ENCODE results near the gene P2RY8. TPM values are rescaled to one million over a fixed set of nuclear protein-coding genes. Genes with fewer than 3 reads are reported as not detected.

The P2RY8 gene, protein sequence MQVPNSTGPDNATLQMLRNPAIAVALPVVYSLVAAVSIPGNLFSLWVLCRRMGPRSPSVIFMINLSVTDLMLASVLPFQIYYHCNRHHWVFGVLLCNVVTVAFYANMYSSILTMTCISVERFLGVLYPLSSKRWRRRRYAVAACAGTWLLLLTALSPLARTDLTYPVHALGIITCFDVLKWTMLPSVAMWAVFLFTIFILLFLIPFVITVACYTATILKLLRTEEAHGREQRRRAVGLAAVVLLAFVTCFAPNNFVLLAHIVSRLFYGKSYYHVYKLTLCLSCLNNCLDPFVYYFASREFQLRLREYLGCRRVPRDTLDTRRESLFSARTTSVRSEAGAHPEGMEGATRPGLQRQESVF
- polyA plus RNA-seq, result 1 to 10 TPM in 2 of 4 donors, under 1 TPM in 2; 0.22 to 2.1 (median 1.2) TPM
- long read RNA-seq, donor 1, full-length matches to known transcripts, result 2 of 2 reads
- long read RNA-seq, donor 1, partial matches to known transcripts, result 0 of 2 reads
- long read RNA-seq, donor 1, other reads (novel, unspliced or antisense), result 0 of 2 reads
- long read RNA-seq, donor 2, result 0 reads
- long read RNA-seq, donor 3, result 0 reads
- long read RNA-seq, donor 4, result 0 reads
- long read RNA-seq, donor 5, result 0 reads
- long read RNA-seq, donor 6, result 0 reads
- long read RNA-seq, donor 7, full-length matches to known transcripts, result 2 of 2 reads
- long read RNA-seq, donor 7, partial matches to known transcripts, result 0 of 2 reads
- long read RNA-seq, donor 7, other reads (novel, unspliced or antisense), result 0 of 2 reads
- long read RNA-seq, donor 8, result 0 reads
- long read RNA-seq, donor 9, result 0 reads
- long read RNA-seq, donor 10, result 0 reads

GRCh38 chrX:1537031-1537715 is at the start of gene P2RY8:
P2RY8 (minus strand) TSS chrX:1537185; CDS start chrX:1466558, 70,627 bp downstream.
- Histone ChIP-seq H3K9me3 (ENCODE audit: control insufficient read depth in 2 of 2, insufficient read depth in 1 of 2, low read depth in 1 of 2, low read length in 1 of 2) (no peaks in the 10 kb centered on the region), H3K36me3 (ENCODE audit: control insufficient read depth in 3 of 3, insufficient read depth in 2 of 3, low read depth in 1 of 3, low read length in 3 of 3) (no peaks in the 10 kb centered on the region), H3K4me3 (ENCODE audit: low read depth in 1 of 3, low read length in 3 of 3) (peak within 1 kb of the TSS; percentile 27 to 70 (median 32)), H3K27me3 (ENCODE audit: control insufficient read depth in 3 of 3, insufficient read depth in 3 of 3, low read length in 3 of 3) (no peaks in the 10 kb centered on the region), H3K4me1 (ENCODE audit: control insufficient read depth in 3 of 3, insufficient read depth in 2 of 3, low read depth in 1 of 3, low read length in 2 of 3) (no peaks in the 10 kb centered on the region), H3K27ac (ENCODE audit: low read depth in 1 of 3, low read length in 2 of 3) (peak within 1 kb of the TSS in 2 of 3 donors; percentile 44 to 87)
- 41 to 60% (median 53%) methylated on average over 27 of the region's 27 CpGs for WGBS, 3 donors
- peak in 1 of 2 donors; percentile 35 for DNase-seq
- no peak for FAIRE-seq

DNA sequence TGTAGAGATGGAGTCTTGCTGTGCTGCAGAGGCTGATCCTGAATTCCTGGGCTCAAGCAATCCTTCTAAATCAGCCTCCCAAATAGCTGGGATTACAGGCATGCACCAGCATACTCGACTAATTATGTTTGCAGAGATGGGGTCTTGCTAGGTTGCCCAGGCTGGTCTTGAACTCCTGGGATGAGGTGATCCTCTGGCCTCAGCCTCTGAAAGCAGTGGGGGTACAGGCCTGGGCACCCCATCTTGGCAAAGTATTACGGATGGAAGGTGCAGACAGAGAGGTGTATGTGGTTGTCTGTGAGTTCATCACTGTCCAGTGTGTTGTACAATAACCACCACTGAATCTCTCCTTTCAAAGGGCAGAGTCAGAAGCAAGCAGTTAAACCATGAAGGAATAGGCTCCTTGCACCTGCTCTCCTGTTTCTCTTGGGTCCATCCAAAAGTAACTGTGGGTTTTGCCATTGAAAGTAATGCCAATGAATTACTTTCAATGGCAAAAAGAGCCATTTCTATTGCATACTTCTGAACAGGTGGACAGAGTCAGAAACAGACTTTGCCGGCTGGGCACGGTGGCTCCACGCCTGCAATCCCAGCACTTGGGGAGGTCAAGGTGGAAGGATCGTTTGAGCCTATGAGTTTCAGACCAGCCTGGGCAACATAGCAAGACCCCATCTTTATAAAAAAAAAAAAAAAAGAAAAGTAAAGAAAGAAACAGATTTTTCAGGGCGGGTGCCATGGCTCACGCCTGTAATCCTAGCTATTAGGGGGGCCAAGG is 47.4 kb upstream of the P2RY8 start:
- Histone ChIP-seq H3K27me3 (ENCODE audit: control insufficient read depth in 3 of 3, insufficient read depth in 3 of 3, low read length in 3 of 3) (no peaks in the 10 kb centered on the region), H3K27ac (ENCODE audit: low read depth in 1 of 3, low read length in 2 of 3) (no peak overlapping the region), H3K36me3 (ENCODE audit: control insufficient read depth in 3 of 3, insufficient read depth in 2 of 3, low read depth in 1 of 3, low read length in 3 of 3) (no peaks in the 10 kb centered on the region), H3K9me3 (ENCODE audit: control insufficient read depth in 2 of 2, insufficient read depth in 1 of 2, low read depth in 1 of 2, low read length in 1 of 2) (no peaks in the 10 kb centered on the region), H3K4me3 (ENCODE audit: low read depth in 1 of 3, low read length in 3 of 3) (no peak overlapping the region), H3K4me1 (ENCODE audit: control insufficient read depth in 3 of 3, insufficient read depth in 2 of 3, low read depth in 1 of 3, low read length in 2 of 3) (no peaks in the 10 kb centered on the region)
- FAIRE-seq (no peak), DNase-seq (no peak)
- 87 to 89% (median 88%) methylated on average over 8 of the region's 8 CpGs for WGBS, 3 donors

DNA sequence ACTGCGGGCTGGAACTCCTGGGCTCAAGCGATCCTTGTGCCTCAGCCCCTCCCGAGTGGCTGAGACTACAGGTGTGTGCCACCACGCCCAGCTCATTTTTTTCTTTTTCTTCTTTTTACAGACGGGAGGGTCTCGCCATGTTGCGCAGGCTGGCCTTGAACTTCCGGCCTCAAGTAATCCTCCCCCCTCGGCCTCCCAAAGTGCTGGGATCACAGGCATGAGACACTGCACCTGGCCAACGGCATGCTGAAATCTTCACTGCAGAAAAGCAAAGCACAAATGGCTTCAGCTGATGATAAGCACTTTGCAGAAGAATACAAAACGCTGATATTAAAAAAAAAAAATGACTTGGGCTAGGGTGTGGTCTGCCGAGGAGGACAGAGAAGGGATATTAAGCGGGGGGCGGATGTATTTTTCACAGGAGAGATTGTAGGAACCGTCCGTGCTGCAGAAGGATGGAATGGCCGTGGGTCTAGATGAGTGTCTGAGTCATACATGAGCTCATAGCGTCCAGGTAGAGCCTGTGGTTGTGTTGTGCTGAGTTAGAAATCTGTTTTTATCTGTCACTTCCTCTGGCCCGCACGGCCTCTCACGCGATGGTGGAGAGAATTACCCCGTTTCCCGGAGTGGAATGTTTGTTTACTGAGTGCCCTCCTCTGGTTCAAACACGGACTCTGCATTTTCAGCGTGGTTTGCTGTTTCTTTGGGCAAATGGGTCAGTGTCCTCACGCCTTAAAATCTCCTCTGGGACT is 45.9 kb upstream of the P2RY8 start:
- DNase-seq (peak in 1 of 2 donors; percentile 33), FAIRE-seq (no peak)
- WGBS, 3 donors, result 24 to 56% (median 31%) methylated on average over 26 to 27 of the region's 27 CpGs
- H3K9me3 ChIP-seq (ENCODE audit: control insufficient read depth in 2 of 2, insufficient read depth in 1 of 2, low read depth in 1 of 2, low read length in 1 of 2), result no peaks in the 10 kb centered on the region
- H3K27ac ChIP-seq (ENCODE audit: low read depth in 1 of 3, low read length in 2 of 3), result no peak overlapping the region
- no peaks in the 10 kb centered on the region for H3K27me3 ChIP-seq (ENCODE audit: control insufficient read depth in 3 of 3, insufficient read depth in 3 of 3, low read length in 3 of 3)
- no peaks in the 10 kb centered on the region for H3K4me1 ChIP-seq (ENCODE audit: control insufficient read depth in 3 of 3, insufficient read depth in 2 of 3, low read depth in 1 of 3, low read length in 2 of 3)
- no peak overlapping the region for H3K4me3 ChIP-seq (ENCODE audit: low read depth in 1 of 3, low read length in 3 of 3)
- H3K36me3 ChIP-seq (ENCODE audit: control insufficient read depth in 3 of 3, insufficient read depth in 2 of 3, low read depth in 1 of 3, low read length in 3 of 3), result no peaks in the 10 kb centered on the region

GRCh38 chrX:1581132-1581531 is 44.1 kb upstream of the P2RY8 start:
- Histone ChIP-seq H3K9me3 (ENCODE audit: control insufficient read depth in 2 of 2, insufficient read depth in 1 of 2, low read depth in 1 of 2, low read length in 1 of 2) (no peaks in the 10 kb centered on the region), H3K27me3 (ENCODE audit: control insufficient read depth in 3 of 3, insufficient read depth in 3 of 3, low read length in 3 of 3) (no peaks in the 10 kb centered on the region), H3K27ac (ENCODE audit: low read depth in 1 of 3, low read length in 2 of 3) (no peak overlapping the region), H3K4me1 (ENCODE audit: control insufficient read depth in 3 of 3, insufficient read depth in 2 of 3, low read depth in 1 of 3, low read length in 2 of 3) (no peaks in the 10 kb centered on the region), H3K4me3 (ENCODE audit: low read depth in 1 of 3, low read length in 3 of 3) (no peak overlapping the region), H3K36me3 (ENCODE audit: control insufficient read depth in 3 of 3, insufficient read depth in 2 of 3, low read depth in 1 of 3, low read length in 3 of 3) (no peaks in the 10 kb centered on the region)
- FAIRE-seq (peak; percentile 97), DNase-seq (peak; percentile 52 to 53)
- 20 to 37% (median 28%) methylated on average over 4 of the region's 4 CpGs for WGBS, 3 donors

DNA sequence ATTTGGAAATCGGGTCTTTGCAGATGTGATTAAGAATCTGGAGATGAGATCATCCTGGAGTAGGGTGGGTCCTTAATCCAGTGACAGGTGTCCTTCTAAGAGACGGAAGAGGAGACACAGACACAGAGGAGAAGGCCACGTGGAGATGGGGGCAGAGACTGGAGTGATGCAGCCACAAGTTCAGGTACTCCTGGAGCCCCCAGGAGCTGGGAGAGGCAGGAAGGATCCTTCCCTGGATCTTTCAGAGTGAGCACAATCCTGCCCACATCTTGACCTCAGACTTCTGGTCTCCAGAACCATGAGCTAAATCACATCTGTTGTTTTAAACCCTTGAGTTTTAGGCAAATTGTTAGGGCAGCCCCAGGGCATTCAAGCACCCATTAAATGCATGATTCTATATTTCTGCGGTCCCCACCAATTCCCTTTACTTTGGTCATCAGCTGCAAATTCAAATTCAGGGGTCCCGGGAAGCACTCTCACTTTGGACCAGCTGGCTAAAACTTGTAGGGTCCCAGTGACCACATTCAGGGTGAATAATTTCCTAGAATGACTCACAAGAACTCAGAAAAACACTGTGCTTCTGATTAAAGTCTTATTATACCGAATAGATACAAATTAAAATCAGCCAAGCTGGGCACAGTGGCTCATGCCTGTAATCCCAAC is 41.7 kb upstream of the P2RY8 start:
- Histone ChIP-seq H3K27ac (ENCODE audit: low read depth in 1 of 3, low read length in 2 of 3) (no peak overlapping the region), H3K4me3 (ENCODE audit: low read depth in 1 of 3, low read length in 3 of 3) (no peak overlapping the region), H3K36me3 (ENCODE audit: control insufficient read depth in 3 of 3, insufficient read depth in 2 of 3, low read depth in 1 of 3, low read length in 3 of 3) (no peaks in the 10 kb centered on the region), H3K4me1 (ENCODE audit: control insufficient read depth in 3 of 3, insufficient read depth in 2 of 3, low read depth in 1 of 3, low read length in 2 of 3) (no peaks in the 10 kb centered on the region), H3K9me3 (ENCODE audit: control insufficient read depth in 2 of 2, insufficient read depth in 1 of 2, low read depth in 1 of 2, low read length in 1 of 2) (no peaks in the 10 kb centered on the region), H3K27me3 (ENCODE audit: control insufficient read depth in 3 of 3, insufficient read depth in 3 of 3, low read length in 3 of 3) (no peaks in the 10 kb centered on the region)
- 61 to 67% (median 64%) methylated on average over 6 of the region's 6 CpGs for WGBS, 3 donors
- DNase-seq, result no peak
- no peak for FAIRE-seq

GRCh38 chrX:1577845-1578244 is 40.9 kb upstream of the P2RY8 start:
- no peaks in the 10 kb centered on the region for H3K4me1 ChIP-seq (ENCODE audit: control insufficient read depth in 3 of 3, insufficient read depth in 2 of 3, low read depth in 1 of 3, low read length in 2 of 3)
- WGBS, 3 donors, result 48 to 60% (median 54%) methylated on average over 2 of the region's 2 CpGs
- FAIRE-seq (no peak), DNase-seq (no peak)
- no peak overlapping the region for H3K4me3 ChIP-seq (ENCODE audit: low read depth in 1 of 3, low read length in 3 of 3)
- H3K9me3 ChIP-seq (ENCODE audit: control insufficient read depth in 2 of 2, insufficient read depth in 1 of 2, low read depth in 1 of 2, low read length in 1 of 2), result no peaks in the 10 kb centered on the region
- H3K36me3 ChIP-seq (ENCODE audit: control insufficient read depth in 3 of 3, insufficient read depth in 2 of 3, low read depth in 1 of 3, low read length in 3 of 3), result no peaks in the 10 kb centered on the region
- no peaks in the 10 kb centered on the region for H3K27me3 ChIP-seq (ENCODE audit: control insufficient read depth in 3 of 3, insufficient read depth in 3 of 3, low read length in 3 of 3)
- no peak overlapping the region for H3K27ac ChIP-seq (ENCODE audit: low read depth in 1 of 3, low read length in 2 of 3)

GRCh38 chrX:1576201-1576992 is 39.4 kb upstream of the P2RY8 start:
- H3K27me3 ChIP-seq (ENCODE audit: control insufficient read depth in 3 of 3, insufficient read depth in 3 of 3, low read length in 3 of 3), result no peaks in the 10 kb centered on the region
- no peak overlapping the region for H3K27ac ChIP-seq (ENCODE audit: low read depth in 1 of 3, low read length in 2 of 3)
- H3K4me1 ChIP-seq (ENCODE audit: control insufficient read depth in 3 of 3, insufficient read depth in 2 of 3, low read depth in 1 of 3, low read length in 2 of 3), result no peaks in the 10 kb centered on the region
- FAIRE-seq, result no peak
- no peak for DNase-seq
- no peaks in the 10 kb centered on the region for H3K36me3 ChIP-seq (ENCODE audit: control insufficient read depth in 3 of 3, insufficient read depth in 2 of 3, low read depth in 1 of 3, low read length in 3 of 3)
- no peaks in the 10 kb centered on the region for H3K9me3 ChIP-seq (ENCODE audit: control insufficient read depth in 2 of 2, insufficient read depth in 1 of 2, low read depth in 1 of 2, low read length in 1 of 2)
- H3K4me3 ChIP-seq (ENCODE audit: low read depth in 1 of 3, low read length in 3 of 3), result no peak overlapping the region
- 45 to 58% (median 46%) methylated on average over 6 of the region's 6 CpGs for WGBS, 3 donors
